ENCODE data around the gene HTR3A.
"Not testable (repeated sequence)": the region's sequence is repeated elsewhere in the genome, so short reads cannot be mapped to it uniquely, and the experiment has no call there.

HTR3A gene

DNA sequence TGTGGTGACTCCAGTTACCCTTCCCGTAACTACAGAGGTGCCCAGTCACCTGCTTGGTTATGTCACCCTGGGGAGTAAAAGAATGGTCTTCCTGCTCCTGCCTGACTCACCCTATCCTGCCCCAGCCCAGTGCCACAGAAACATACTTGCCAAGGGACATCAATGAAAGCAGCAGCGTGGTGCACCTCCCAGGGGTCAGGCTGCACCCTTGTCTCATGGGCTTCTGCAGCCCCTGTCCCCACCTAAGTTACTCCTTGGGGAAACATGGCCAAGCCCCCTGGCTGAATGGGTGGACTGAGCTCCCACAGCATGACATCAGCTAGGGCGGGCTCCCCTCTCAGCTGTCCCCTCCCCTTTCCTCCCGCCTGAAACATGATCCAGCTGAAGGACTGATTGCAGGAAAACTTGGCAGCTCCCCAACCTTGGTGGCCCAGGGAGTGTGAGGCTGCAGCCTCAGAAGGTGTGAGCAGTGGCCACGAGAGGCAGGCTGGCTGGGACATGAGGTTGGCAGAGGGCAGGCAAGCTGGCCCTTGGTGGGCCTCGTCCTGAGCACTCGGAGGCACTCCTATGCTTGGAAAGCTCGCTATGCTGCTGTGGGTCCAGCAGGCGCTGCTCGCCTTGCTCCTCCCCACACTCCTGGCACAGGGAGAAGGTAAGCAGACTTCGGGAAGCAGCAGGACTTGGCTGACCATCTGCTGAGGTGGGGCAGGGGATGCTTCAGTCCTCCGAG is at the start of gene HTR3A:
Gene HTR3A, plus strand, starts transcription at position 368 of the 730 bp plus-strand sequence. Its CDS starts 218 bp downstream, at position 586.
- no peak for DNase-seq
- in situ Hi-C loops (cut with MboI; ENCODE audit: low pct_unique_long_range_greater_than_20kb, low sequenced_read_pairs), result no loop called here

DNA sequence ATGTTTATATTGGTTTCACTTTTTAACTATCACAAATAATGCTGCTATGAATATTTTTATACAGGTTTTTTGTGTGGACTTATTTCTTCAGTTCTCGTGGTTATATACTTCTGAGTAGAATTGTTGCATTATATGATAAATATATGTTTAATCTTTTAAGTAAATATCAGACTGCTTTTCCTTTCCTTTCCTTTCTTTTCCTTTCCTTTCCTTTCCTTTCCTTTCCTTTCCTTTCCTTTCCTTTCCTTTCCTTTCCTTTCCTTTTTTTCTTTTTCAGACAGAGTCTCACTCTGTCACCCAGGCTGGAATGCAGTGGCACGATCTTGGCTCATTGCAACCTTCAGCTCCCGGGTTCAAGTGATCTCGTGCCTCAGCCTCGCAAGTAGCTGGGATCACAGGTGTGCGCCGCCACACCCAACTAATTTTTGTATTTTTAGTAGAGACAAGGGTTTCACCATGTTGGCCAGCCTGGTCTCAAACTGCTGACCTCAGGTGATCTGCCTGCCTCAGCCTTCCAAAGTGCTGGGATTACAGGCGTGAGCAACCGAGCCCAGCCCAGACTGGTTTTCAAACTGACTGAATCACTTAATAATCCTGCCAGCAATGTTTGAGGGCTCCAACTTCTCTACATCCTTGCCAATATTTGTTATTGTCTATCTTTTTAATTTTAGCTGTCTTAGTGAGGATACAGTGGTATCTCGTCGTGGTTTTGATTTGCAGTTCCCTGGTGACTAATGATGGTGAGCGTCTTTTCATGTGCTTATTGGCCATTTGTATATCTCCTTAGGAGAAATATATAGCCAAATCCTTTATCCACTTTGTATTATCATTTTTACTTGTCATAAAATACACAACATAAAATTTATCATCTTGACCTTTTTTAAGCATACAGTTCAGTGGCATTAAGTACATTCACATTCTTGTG is 48.4 kb upstream of the HTR3A start:
- DNase-seq, result no peak
- in situ Hi-C loops (cut with MboI; ENCODE audit: low pct_unique_long_range_greater_than_20kb, low sequenced_read_pairs), result no loop called here

DNA sequence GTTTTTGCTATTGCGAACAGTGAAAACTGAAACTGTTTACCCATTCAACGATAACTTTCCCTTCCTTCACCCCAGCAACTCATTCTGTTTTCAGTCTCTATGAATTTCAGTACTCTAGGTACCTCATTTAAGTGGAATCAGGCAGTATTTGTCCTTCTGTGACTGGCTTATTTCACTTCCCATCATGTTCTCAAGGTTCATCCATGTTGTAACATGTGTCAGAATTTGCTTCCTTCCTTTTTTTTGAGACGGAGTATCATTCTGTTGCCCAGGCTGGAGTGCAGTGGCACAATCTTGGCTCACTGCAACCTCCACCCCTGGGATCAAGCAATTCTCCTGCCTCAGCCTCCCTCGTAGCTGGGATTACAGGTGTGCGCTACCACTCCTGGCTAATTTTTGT is 46.6 kb upstream of the HTR3A start:
- no peak for DNase-seq
- in situ Hi-C loops (cut with MboI; ENCODE audit: low pct_unique_long_range_greater_than_20kb, low sequenced_read_pairs), result no loop called here

DNA sequence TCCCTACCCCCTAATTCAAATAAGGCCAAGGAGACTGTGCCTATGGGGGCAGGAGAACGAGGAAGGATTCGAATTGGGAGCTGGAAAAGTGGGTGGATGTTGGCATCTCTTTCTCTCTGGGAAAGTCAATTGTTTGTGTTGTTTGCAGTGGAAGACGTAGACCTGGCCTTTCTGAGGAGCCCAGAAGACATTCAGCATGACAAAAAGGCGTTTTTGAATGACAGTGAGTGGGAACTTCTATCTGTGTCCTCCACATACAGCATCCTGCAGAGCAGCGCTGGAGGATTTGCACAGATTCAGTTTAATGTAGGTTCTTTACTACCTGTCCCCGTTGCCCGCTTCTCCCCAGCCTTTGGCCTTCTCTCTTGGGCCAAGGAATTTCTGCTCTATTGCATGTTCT is 42.1 kb upstream of the HTR3A start:
- DNase-seq, result no peak
- in situ Hi-C loops (cut with MboI; ENCODE audit: low pct_unique_long_range_greater_than_20kb, low sequenced_read_pairs), result no loop called here

DNA sequence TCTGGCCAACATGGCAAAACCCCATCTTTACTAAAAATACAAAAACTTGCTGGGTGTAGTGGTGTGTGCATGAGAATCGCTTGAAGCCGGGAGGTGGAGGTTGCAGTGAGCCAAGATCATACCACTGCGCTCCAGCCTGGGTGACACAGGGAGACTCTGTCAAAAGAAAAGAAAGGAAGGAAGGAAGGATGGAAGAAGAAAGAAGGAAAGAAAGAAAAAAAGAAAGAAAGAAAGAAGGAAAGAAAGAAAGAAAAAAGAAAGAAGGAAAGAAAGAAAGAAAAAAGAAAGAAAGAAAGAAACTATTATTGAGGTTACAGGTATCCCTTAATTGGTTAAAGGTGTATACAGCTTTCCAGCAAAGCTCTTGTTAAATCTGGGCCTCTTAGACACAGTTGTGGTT is 40.7 kb upstream of the HTR3A start:
- in situ Hi-C loops (cut with MboI; ENCODE audit: low pct_unique_long_range_greater_than_20kb, low sequenced_read_pairs), result not testable (repeated sequence)

DNA sequence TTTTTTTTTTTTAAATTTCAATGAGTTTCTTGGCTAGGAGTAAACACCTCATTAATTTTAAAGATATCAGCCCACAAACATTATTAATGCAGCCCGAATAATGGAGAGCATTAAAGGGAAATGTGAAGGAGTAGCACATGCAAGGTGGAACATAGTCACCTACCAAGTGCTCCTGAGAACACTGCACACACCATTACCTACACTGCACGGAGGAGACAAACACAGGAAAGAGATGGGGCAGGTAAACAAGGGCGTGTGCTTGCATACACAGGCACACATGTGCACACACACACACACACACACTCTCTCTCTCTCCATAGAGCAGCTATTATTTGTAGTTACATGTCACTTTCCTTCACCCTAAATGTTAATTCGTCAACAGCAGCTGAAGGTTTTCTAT is 40.1 kb upstream of the HTR3A start:
- in situ Hi-C loops (cut with MboI; ENCODE audit: low pct_unique_long_range_greater_than_20kb, low sequenced_read_pairs), result no loop called here
- DNase-seq, result no peak

More for the DNA sequence above, 40.7 kb upstream of the HTR3A start:
- DNase-seq, result not testable (repeated sequence)

DNA sequence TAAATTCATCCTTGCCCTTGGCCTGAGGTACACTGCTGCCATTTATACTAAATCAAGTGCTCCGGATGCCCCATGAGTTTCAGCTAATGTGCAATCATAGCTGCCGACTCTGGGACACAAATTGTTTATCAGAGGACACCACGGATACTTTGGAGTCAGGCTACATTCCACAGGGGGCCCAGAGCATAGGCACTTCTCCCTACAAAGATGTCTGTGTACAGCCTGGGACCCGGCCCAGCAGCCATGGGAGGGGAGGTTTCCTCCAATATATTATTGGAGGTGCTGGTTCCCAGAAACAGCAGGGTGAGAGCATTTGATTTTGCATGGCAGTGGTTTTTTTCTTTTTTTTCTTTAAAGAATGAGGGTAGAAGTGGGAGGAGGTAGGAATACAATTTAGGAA is 39.0 kb upstream of the HTR3A start:
- no peak for DNase-seq
- in situ Hi-C loops (cut with MboI; ENCODE audit: low pct_unique_long_range_greater_than_20kb, low sequenced_read_pairs), result no loop called here

DNA sequence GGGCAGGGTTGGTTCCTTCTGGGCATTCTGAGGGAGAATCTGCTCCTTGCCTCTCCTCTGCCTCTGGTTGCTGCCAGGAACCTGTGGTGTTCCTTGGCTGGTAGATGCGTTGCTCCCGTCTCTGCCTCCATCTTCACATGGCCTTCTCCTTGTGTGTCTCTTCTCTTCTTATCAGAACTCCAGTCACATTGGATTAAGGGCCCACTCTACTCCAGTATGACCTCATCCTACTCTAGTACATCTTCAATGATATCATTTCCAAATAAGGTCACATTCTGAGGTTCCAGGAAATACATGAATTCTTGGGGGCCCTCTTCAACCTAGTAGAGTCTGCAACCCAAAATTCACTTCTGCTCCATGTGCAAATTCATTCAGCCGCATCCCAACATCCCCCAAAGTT is 37.0 kb upstream of the HTR3A start:
- DNase-seq, result no peak
- in situ Hi-C loops (cut with MboI; ENCODE audit: low pct_unique_long_range_greater_than_20kb, low sequenced_read_pairs), result no loop called here

DNA sequence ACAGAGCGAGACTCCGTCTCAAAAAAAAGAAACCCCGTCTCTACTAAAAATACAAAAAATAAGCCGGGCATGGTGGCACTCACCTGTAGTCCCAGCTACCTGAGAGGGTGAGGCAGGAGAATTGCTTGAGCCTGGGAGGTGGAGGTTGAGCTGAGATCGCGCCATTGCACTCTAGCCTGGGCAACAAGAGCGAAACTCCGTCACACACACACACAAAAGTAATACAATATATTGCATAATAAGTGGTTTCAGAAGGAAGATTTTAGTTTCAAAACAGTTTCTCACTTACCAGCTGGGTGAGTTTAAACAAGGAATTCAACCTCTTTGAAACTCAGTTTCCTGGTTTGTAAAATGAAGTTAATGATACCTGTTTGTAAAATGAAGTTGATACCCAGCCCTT is 32.7 kb upstream of the HTR3A start:
- DNase-seq, result no peak
- in situ Hi-C loops (cut with MboI; ENCODE audit: low pct_unique_long_range_greater_than_20kb, low sequenced_read_pairs), result no loop called here

DNA sequence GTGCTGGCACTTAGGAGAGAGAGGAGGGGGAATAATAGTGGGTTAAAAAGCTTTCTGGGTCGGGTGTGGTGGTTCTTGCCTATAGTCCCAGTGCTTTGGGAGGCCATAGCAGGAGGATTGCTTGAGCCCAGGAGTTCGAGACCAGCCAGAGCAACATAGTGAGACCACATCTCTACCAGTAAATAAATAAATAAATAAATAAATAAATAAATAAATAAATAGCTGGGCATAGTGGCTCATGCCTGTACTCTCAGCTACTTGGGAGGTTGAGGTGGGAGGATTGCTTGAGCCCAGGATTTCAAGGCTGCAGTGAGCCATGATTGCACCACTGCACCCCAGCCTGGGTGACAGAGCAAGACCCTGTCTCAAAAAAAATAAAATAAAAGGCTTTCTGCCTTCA is 28.7 kb upstream of the HTR3A start:
- in situ Hi-C loops (cut with MboI; ENCODE audit: low pct_unique_long_range_greater_than_20kb, low sequenced_read_pairs); DNase-seq: not testable (repeated sequence)

DNA sequence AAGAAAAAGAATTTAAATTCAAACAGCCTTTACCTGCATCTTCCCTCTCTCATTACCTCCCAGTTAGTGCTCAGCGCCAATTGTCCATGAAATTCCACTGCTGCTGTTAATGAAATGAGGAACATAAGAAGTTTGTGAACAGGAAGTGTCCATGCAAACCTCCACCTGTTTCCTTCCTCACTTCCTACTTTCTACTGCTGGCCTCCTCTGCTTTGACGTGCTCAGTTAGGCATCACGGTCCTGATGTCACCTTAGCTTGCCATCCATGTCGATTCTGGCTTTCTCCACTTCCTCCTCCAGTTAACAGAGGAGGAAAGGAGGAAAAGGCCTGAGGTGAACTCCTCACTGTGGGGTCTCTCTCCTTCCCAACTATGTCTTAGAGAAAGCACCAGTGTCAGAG is 26.9 kb upstream of the HTR3A start:
- in situ Hi-C loops (cut with MboI; ENCODE audit: low pct_unique_long_range_greater_than_20kb, low sequenced_read_pairs), result no loop called here
- DNase-seq, result peak; percentile 29

DNA sequence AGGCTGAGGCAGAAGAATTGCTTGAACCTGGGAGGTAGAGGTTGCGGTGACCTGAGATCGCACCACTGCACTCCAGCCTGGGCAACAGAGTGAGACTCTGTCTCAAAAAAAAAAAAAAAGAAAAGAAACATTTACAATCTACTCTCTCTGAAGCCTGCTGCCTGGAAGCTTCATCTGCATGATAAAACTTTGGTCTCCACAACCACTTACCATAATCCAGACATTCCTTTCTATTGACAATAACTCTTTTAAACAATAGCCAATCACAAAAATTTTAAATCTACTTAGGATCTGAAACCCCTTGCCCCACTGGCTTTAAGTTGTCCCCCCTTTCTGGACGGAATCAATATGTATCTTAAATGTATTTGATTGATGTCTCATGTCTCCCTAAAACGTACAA is 25.0 kb upstream of the HTR3A start:
- DNase-seq, result no peak
- in situ Hi-C loops (cut with MboI; ENCODE audit: low pct_unique_long_range_greater_than_20kb, low sequenced_read_pairs), result no loop called here

DNA sequence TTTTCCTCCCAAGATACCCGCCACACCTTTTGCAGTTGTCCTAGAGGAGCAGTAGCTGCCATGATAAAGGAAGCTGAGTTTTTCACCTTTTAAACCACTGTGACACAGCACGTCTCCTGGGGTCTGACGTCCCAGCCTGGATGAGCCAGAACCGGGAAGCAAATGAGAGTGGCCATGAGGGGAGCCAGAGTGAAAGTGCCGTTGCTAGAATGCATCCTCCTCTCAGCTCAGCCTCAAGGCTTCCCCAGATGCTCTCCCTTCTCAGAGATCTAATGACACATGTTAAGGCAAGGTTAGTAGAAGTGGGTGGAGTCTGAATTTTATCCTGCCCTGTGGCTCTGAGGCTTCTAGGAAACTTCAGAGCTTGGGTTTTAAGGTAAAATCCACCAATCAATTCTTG is 23.4 kb upstream of the HTR3A start:
- in situ Hi-C loops (cut with MboI; ENCODE audit: low pct_unique_long_range_greater_than_20kb, low sequenced_read_pairs), result no loop called here
- DNase-seq, result no peak

DNA sequence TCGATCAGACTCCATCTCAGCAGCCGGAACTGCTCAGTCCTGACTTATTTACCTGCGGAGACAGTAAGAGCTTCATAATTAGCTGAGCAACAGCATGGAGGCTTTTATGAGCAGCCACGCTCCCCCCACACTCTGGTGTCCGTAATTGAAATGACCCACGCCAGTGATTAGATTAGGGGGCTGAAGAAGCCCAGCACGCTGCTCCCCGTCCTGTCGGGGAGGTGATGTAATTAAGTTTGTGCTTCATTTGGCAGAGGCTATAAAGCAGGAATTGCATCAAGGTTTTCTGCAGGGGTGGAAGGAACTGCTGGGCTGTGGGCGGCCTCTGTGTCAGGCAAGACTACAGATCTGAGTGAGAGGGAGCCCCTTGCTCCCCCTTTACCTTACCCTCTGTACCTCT is 22.8 kb upstream of the HTR3A start:
- in situ Hi-C loops (cut with MboI; ENCODE audit: low pct_unique_long_range_greater_than_20kb, low sequenced_read_pairs), result no loop called here
- DNase-seq, result no peak

DNA sequence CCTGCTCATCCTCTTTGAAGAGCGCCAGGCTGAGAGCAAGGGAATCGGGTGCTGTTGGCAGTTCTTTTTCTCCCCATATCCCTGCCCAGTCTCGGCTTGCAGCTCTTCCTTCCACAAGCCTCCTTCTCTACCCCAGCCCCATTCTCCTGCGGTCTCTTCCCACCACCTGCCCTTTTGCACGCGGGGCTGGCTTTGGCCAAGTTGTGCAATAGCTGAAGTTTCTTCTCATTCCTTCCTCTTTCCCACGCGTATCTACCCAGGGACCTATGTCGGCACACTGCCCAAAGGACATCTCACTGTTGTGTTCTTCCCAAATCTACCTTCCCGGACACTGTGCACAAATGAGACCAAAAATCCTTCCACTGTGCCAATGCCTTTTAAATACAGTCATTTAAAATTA is 22.3 kb upstream of the HTR3A start:
- DNase-seq, result peak; percentile 47
- in situ Hi-C loops (cut with MboI; ENCODE audit: low pct_unique_long_range_greater_than_20kb, low sequenced_read_pairs), result no loop called here

DNA sequence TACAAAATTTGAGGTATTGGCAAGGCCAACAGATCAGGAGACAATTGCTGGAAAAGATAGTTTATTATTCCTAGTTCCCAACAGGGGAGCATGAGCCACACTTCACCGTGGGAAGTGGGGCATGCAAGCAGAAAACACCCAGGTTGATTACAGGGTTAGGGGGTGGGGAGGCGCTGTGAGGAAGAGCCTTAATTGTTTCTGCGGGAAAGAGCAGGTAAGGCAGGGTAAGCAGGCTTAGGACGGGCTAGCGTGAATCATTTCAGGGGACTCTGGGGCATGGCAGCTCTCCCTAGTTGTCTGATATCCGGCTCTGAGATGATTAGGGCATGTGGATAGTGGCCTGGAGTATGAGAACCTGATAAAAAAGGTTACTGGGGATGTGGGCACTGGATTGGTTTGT is 20.7 kb upstream of the HTR3A start:
- in situ Hi-C loops (cut with MboI; ENCODE audit: low pct_unique_long_range_greater_than_20kb, low sequenced_read_pairs), result no loop called here

DNA sequence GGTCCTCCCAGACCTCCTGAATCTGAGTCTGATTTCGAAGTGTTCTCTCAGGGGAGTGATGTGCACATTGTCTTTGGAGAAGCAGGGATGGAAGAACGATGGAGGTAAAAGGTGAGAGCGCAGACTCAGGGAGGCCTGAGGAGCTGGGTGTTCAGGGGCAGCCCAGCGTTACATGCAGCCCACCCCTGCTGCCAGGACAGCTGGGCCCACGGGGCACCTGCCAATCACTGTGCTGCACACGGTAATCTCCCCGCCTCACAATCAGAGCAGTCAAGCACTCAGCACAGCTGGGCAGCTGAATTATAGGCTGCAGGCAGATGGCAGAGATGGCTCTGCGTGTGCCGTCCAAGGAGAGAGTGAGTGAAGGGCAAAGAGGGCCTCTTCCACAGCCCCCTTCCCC is 17.9 kb upstream of the HTR3A start:
- DNase-seq, result no peak
- in situ Hi-C loops (cut with MboI; ENCODE audit: low pct_unique_long_range_greater_than_20kb, low sequenced_read_pairs), result no loop called here

More for the DNA sequence above, 20.7 kb upstream of the HTR3A start:
- no peak for DNase-seq

DNA sequence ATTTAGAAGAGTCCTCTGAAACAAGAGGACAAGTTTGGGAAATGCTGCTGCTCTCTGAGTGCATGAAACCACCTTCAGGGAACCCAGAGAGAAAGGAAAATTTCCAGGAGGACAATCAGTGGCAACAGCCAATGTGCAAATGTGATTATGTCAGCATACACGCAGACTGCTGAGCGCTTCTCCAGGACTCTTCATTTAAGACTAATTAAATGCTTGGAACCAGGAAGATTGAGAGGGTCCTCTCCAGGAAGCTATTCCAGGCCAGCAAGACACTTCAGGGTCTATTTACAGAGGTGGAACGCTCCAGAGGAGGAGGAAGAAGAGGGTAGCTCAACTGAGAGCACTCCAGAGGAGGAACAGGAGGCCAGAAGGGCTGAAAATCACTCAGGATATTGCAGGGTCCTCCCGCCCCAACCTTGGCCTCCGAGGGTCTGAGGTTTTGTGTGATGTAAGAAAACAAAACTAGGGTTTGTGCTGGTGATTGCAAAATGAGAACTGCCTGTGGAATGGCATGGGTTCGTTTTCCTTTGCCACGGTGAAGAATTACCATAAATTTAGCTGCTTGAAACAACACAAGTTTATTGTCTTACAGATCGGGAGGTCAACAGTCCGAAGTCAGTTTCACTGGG is 14.1 kb upstream of the HTR3A start:
- in situ Hi-C loops (cut with MboI; ENCODE audit: low pct_unique_long_range_greater_than_20kb, low sequenced_read_pairs), result no loop called here
- no peak for DNase-seq

DNA sequence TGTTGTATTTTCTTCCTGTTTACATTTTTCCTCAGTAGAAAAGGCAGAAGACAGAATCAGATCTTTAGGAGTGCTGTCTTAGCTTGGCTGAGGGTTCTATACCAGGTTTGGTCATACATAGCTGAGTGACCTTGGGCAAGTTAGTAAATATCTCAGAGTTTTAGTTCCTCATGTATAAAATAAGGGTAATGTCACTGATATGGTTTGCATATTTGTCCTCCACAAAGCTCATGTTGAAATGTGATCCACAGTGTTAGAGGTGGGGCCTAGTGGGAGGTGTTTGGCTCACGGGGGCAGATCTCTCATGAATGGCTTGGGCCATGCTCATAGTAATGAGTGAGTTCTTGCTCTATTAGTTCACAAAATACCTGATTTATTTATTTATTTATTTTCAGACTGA is 7.5 kb upstream of the HTR3A start:
- in situ Hi-C loops (cut with MboI; ENCODE audit: low pct_unique_long_range_greater_than_20kb, low sequenced_read_pairs), result no loop called here
- DNase-seq, result no peak

All from KBM-7 (cell line).